Measurements from ENCODE around the gene CEP192. TPM values are rescaled to one million over a fixed set of nuclear protein-coding genes. Genes with fewer than 3 reads are reported as not detected.

Gene CEP192
- polyA plus RNA-seq (2012; ENCODE audit: missing spikeins), result 22.6 TPM

- FAIRE-seq (peak; percentile 99), DNase-seq (ENCODE audit: insufficient read length) (peak; percentile 71)
- TF ChIP-seq POLR2AphosphoS5 (IDR thresholded peaks at IDR 0.05; ENCODE audit: low read depth, low read length) (peak; percentile 92), TAF1 (IDR thresholded peaks at IDR 0.05; ENCODE audit: borderline replicate concordance, low read depth, low read length) (peak; percentile 50; the same call in 1 of the 2 replicates), POLR2A (IDR thresholded peaks at IDR 0.05; ENCODE audit: low read depth, low read length) (peak; percentile 90)
These were observed at the start of gene CEP192 for GRCh38 chr18:12990967-12991820. Gene CEP192, plus strand, starts transcription at chr18:12991362. Its CDS starts 8,063 bp downstream, at chr18:12999425.

- DNase-seq (ENCODE audit: insufficient read length) (no peak), FAIRE-seq (no peak)
- TF ChIP-seq TAF1 (IDR thresholded peaks at IDR 0.05; ENCODE audit: borderline replicate concordance, low read depth, low read length) (no peak), POLR2AphosphoS5 (IDR thresholded peaks at IDR 0.05; ENCODE audit: low read depth, low read length) (no peak), POLR2A (IDR thresholded peaks at IDR 0.05; ENCODE audit: low read depth, low read length) (no peak)
These were observed 47.9 kb upstream of the CEP192 start for GRCh38 chr18:12943215-12943614.

GRCh38 chr18:12944709-12945108, 46.5 kb upstream of the CEP192 start:
- no peak for FAIRE-seq
- TF ChIP-seq POLR2A (IDR thresholded peaks at IDR 0.05; ENCODE audit: low read depth, low read length) (no peak), TAF1 (IDR thresholded peaks at IDR 0.05; ENCODE audit: borderline replicate concordance, low read depth, low read length) (no peak), POLR2AphosphoS5 (IDR thresholded peaks at IDR 0.05; ENCODE audit: low read depth, low read length) (no peak)
- no peak for DNase-seq (ENCODE audit: insufficient read length)

- DNase-seq (ENCODE audit: insufficient read length) (no peak), FAIRE-seq (peak; percentile 54)
- TF ChIP-seq TAF1 (IDR thresholded peaks at IDR 0.05; ENCODE audit: borderline replicate concordance, low read depth, low read length) (no peak), POLR2AphosphoS5 (IDR thresholded peaks at IDR 0.05; ENCODE audit: low read depth, low read length) (no peak), POLR2A (IDR thresholded peaks at IDR 0.05; ENCODE audit: low read depth, low read length) (no peak)
These were observed 44.4 kb upstream of the CEP192 start for GRCh38 chr18:12946549-12947284.

GRCh38 chr18:12947285-12948049, 43.7 kb upstream of the CEP192 start, which contains the start of gene SEH1L:
Gene SEH1L, plus strand, starts transcription at chr18:12948011. Its CDS starts 111 bp downstream, at chr18:12948122.
- no peak; the same call in 1 of the 2 replicates for TF ChIP-seq TAF1 (IDR thresholded peaks at IDR 0.05; ENCODE audit: borderline replicate concordance, low read depth, low read length)
- TF ChIP-seq POLR2A (IDR thresholded peaks at IDR 0.05; ENCODE audit: low read depth, low read length), result no peak
- TF ChIP-seq POLR2AphosphoS5 (IDR thresholded peaks at IDR 0.05; ENCODE audit: low read depth, low read length), result no peak; the same call in 1 of the 2 replicates
- peak; percentile 48 for FAIRE-seq

GRCh38 chr18:12948050-12948804, 42.9 kb upstream of the CEP192 start:
- TF ChIP-seq TAF1 (IDR thresholded peaks at IDR 0.05; ENCODE audit: borderline replicate concordance, low read depth, low read length) (0 out of 2 replicates have a peak, but pooled peaks have one; percentile 63), POLR2AphosphoS5 (IDR thresholded peaks at IDR 0.05; ENCODE audit: low read depth, low read length) (peak; percentile 68), POLR2A (IDR thresholded peaks at IDR 0.05; ENCODE audit: low read depth, low read length) (peak; percentile 86)
- DNase-seq (ENCODE audit: insufficient read length) (peak; percentile 84), FAIRE-seq (peak; percentile 94)

More at GRCh38 chr18:12947285-12948049, 43.7 kb upstream of the CEP192 start, which contains the start of gene SEH1L:
- DNase-seq (ENCODE audit: insufficient read length), result peak; percentile 93

- DNase-seq (ENCODE audit: insufficient read length), result no peak
- TF ChIP-seq TAF1 (IDR thresholded peaks at IDR 0.05; ENCODE audit: borderline replicate concordance, low read depth, low read length), result no peak
- TF ChIP-seq POLR2AphosphoS5 (IDR thresholded peaks at IDR 0.05; ENCODE audit: low read depth, low read length), result no peak
- no peak for TF ChIP-seq POLR2A (IDR thresholded peaks at IDR 0.05; ENCODE audit: low read depth, low read length)
- no peak for FAIRE-seq
These were observed 32.7 kb upstream of the CEP192 start for GRCh38 chr18:12958478-12958877.

- FAIRE-seq, result no peak
- TF ChIP-seq POLR2AphosphoS5 (IDR thresholded peaks at IDR 0.05; ENCODE audit: low read depth, low read length) (no peak), TAF1 (IDR thresholded peaks at IDR 0.05; ENCODE audit: borderline replicate concordance, low read depth, low read length) (no peak), POLR2A (IDR thresholded peaks at IDR 0.05; ENCODE audit: low read depth, low read length) (no peak)
These were observed 30.8 kb upstream of the CEP192 start for GRCh38 chr18:12960395-12960794.

GRCh38 chr18:12960853-12961397, 30.2 kb upstream of the CEP192 start:
- TF ChIP-seq TAF1 (IDR thresholded peaks at IDR 0.05; ENCODE audit: borderline replicate concordance, low read depth, low read length), result no peak
- no peak for TF ChIP-seq POLR2AphosphoS5 (IDR thresholded peaks at IDR 0.05; ENCODE audit: low read depth, low read length)
- TF ChIP-seq POLR2A (IDR thresholded peaks at IDR 0.05; ENCODE audit: low read depth, low read length), result no peak
- DNase-seq (ENCODE audit: insufficient read length) (no peak), FAIRE-seq (no peak)

More at GRCh38 chr18:12960395-12960794, 30.8 kb upstream of the CEP192 start:
- no peak for DNase-seq (ENCODE audit: insufficient read length)

- no peak for FAIRE-seq
- no peak for TF ChIP-seq POLR2AphosphoS5 (IDR thresholded peaks at IDR 0.05; ENCODE audit: low read depth, low read length)
- TF ChIP-seq POLR2A (IDR thresholded peaks at IDR 0.05; ENCODE audit: low read depth, low read length), result no peak
- TF ChIP-seq TAF1 (IDR thresholded peaks at IDR 0.05; ENCODE audit: borderline replicate concordance, low read depth, low read length), result no peak
These were observed 28.1 kb upstream of the CEP192 start for GRCh38 chr18:12963069-12963468.

More at GRCh38 chr18:12963069-12963468, 28.1 kb upstream of the CEP192 start:
- DNase-seq (ENCODE audit: insufficient read length), result no peak
